Caco-2 (cell line): ENCODE results near the gene APEH. TPM values are rescaled to one million over a fixed set of nuclear protein-coding genes. Genes with fewer than 3 reads are reported as not detected.

Experiments
- BruUV-seq: library from RNA; stranded (reverse); fragments of 400-500 nt; replicated peaks from 2 replicates; lab custom pipeline; 2021; lab: Mats Ljungman, UMichigan
- CTCF ChIA-PET: fragments of 300-600 bp; sonication (Branson Sonifier 250); formaldehyde crosslinking; loops from one replicate; lab custom pipeline; 2022; ENCODE audit warnings: antibody characterized with exemption; lab: Charles Lee
- POLR2A ChIA-PET: fragments of 300-600 bp; sonication (Branson Sonifier 250); formaldehyde crosslinking; loops from one replicate; lab custom pipeline; 2022; ENCODE audit warnings: antibody characterized with exemption; lab: Charles Lee
- DNase-seq, 2 experiments: peaks; one replicate each; pipeline versions ENCODE4 v3.0.0 to v3.0.0-alpha.2; 2020 to 2022
- H3K27me3 ChIP-seq: replicated peaks from 2 replicates; pipeline ENCODE4 v1.6.0; 2011; ENCODE audit warnings: low read length; ENCODE audit not compliant: control insufficient read depth, insufficient read depth
- H3K36me3 ChIP-seq: 2 replicates; pipeline ENCODE4 v1.5.1; 2011; ENCODE audit warnings: low read length; ENCODE audit not compliant: control insufficient read depth, insufficient read depth
- H3K4me1 ChIP-seq: fragments of 250-450 bp; sonication (Bioruptor Pico); 2 replicates; pipeline ENCODE4 v1.5.1; 2020; ENCODE audit warnings: mild to moderate bottlenecking
- H3K4me3 ChIP-seq: 2 replicates; pipeline ENCODE4 v1.5.1; 2011; ENCODE audit warnings: low read depth, mild to moderate bottlenecking, control low read depth, low read length
- H3K9me3 ChIP-seq: fragments of 250-450 bp; sonication (Bioruptor Pico); 2 replicates; pipeline ENCODE4 v1.5.1; 2020; ENCODE audit warnings: mild to moderate bottlenecking, moderate library complexity
- H3K27ac Mint-ChIP-seq: one replicate; pipeline ENCODE4 v1.8.0; 2022; ENCODE audit warnings: mixed read lengths; ENCODE audit not compliant: unreplicated experiment
- H3K27me3 Mint-ChIP-seq: one replicate; pipeline ENCODE4 v1.8.0; 2022; ENCODE audit warnings: mixed read lengths; ENCODE audit not compliant: insufficient read depth, unreplicated experiment
- H3K36me3 Mint-ChIP-seq: one replicate; pipeline ENCODE4 v1.8.0; 2022; ENCODE audit warnings: mild to moderate bottlenecking, mixed read lengths; ENCODE audit not compliant: insufficient read depth, unreplicated experiment
- H3K4me1 Mint-ChIP-seq: one replicate; pipeline ENCODE4 v1.8.0; 2022; ENCODE audit warnings: low read depth, mixed read lengths; ENCODE audit not compliant: unreplicated experiment
- H3K4me3 Mint-ChIP-seq: one replicate; pipeline ENCODE4 v1.8.0; 2022; ENCODE audit warnings: mild to moderate bottlenecking, moderate library complexity, mixed read lengths; ENCODE audit not compliant: unreplicated experiment
- H3K9me3 Mint-ChIP-seq: one replicate; pipeline ENCODE4 v1.8.0; 2022; ENCODE audit warnings: mixed read lengths; ENCODE audit not compliant: unreplicated experiment
- CTCF ChIP-seq, 2 experiments: fragments of 200-600 bp in 1 of 2; IDR thresholded peaks; 1 replicate in 1 of 2; 2 replicates in 1 of 2; pipeline versions ENCODE4 v1.5.1 to v1.8.0; 2011 to 2022; ENCODE audit warnings: antibody characterized with exemption in 1 of 2, control low read depth in 1 of 2, inconsistent platforms in 1 of 2, low read depth in 1 of 2, low read length in 1 of 2, mild to moderate bottlenecking in 1 of 2, moderate library complexity in 1 of 2; ENCODE audit not compliant: insufficient read depth in 1 of 2, severe bottlenecking in 1 of 2, unreplicated experiment in 1 of 2
- intact Hi-C: fragments of 100-400 bp; cut with micrococcal nuclease; formaldehyde crosslinking; loops from one replicate; pipeline ENCODE4 v1.10.0; 2022; ENCODE audit not compliant: unreplicated experiment
- total RNA-seq: library from RNA; stranded (reverse); gene quantifications from 2 replicates; pipeline ENCODE4 v1.2.3, GENCODE V29; 2022

APEH gene
- total RNA-seq, 1 experiment from 2014 or later = 236 TPM

- H3K27me3 Mint-ChIP-seq = no peaks in the 10 kb centered on the region
- Histone ChIP-seq H3K36me3 (no peaks in the 10 kb centered on the region; the same call in 1 of the 2 replicates), H3K4me1 (no peaks in the 10 kb centered on the region)
Observed at GRCh38 chr3:49705390-49705960, 31.3 kb downstream of the APEH start.

GRCh38 chr3:49706456-49707112 lies 32.4 kb downstream of the APEH start:
- POLR2A ChIA-PET = no interaction called here
- TF ChIP-seq CTCF (IDR thresholded peaks at IDR 0.05; ENCODE audit: insufficient read depth in 1 of 2, low read depth in 1 of 2, low read length in 1 of 2, severe bottlenecking in 1 of 2, unreplicated experiment in 1 of 2) = no peak
- intact Hi-C loops = no loop called here

More at GRCh38 chr3:49705390-49705960, 31.3 kb downstream of the APEH start:
- BruUV-seq = no TSS peak
- H3K9me3 ChIP-seq = no peaks in the 10 kb centered on the region
- Mint-ChIP-seq H3K4me1 (no peaks in the 10 kb centered on the region), H3K9me3 (no peaks in the 10 kb centered on the region), H3K36me3 (peaks cover 5% of the 10 kb centered on the region), H3K4me3 (no peak overlapping the region), H3K27ac (no peak overlapping the region)
- POLR2A ChIA-PET = no interaction called here
- H3K4me3 ChIP-seq = no peak overlapping the region
- intact Hi-C loops = no loop called here
- TF ChIP-seq CTCF (IDR thresholded peaks at IDR 0.05; ENCODE audit: insufficient read depth in 1 of 2, low read depth in 1 of 2, low read length in 1 of 2, severe bottlenecking in 1 of 2, unreplicated experiment in 1 of 2) = no peak
- DNase-seq = no peak
- CTCF ChIA-PET = no interaction called here
- H3K27me3 ChIP-seq = no peaks in the 10 kb centered on the region

GRCh38 chr3:49707113-49707480 lies 32.9 kb downstream of the APEH start:
- Mint-ChIP-seq H3K4me3 (no peak overlapping the region), H3K4me1 (no peaks in the 10 kb centered on the region), H3K27ac (no peak overlapping the region), H3K36me3 (peaks cover 5% of the 10 kb centered on the region), H3K27me3 (no peaks in the 10 kb centered on the region), H3K9me3 (no peaks in the 10 kb centered on the region)
- no peak for DNase-seq
- Histone ChIP-seq H3K36me3 (no peaks in the 10 kb centered on the region; the same call in 1 of the 2 replicates), H3K27me3 (no peaks in the 10 kb centered on the region), H3K4me3 (no peak overlapping the region), H3K4me1 (no peaks in the 10 kb centered on the region), H3K9me3 (no peaks in the 10 kb centered on the region)
- BruUV-seq = no TSS peak
- no peak for TF ChIP-seq CTCF (IDR thresholded peaks at IDR 0.05; ENCODE audit: insufficient read depth in 1 of 2, low read depth in 1 of 2, low read length in 1 of 2, severe bottlenecking in 1 of 2, unreplicated experiment in 1 of 2)
- intact Hi-C loops = no loop called here
- POLR2A ChIA-PET = no interaction called here
- CTCF ChIA-PET = no interaction called here

More at GRCh38 chr3:49706456-49707112, 32.4 kb downstream of the APEH start:
- H3K4me3 ChIP-seq = no peak overlapping the region
- Mint-ChIP-seq H3K9me3 (no peaks in the 10 kb centered on the region), H3K36me3 (peaks cover 5% of the 10 kb centered on the region), H3K4me3 (no peak overlapping the region), H3K4me1 (no peaks in the 10 kb centered on the region), H3K27ac (no peak overlapping the region), H3K27me3 (no peaks in the 10 kb centered on the region)
- DNase-seq = no peak
- CTCF ChIA-PET = no interaction called here
- H3K36me3 ChIP-seq = no peaks in the 10 kb centered on the region; the same call in 1 of the 2 replicates
- H3K9me3 ChIP-seq = no peaks in the 10 kb centered on the region
- BruUV-seq = no TSS peak
- no peaks in the 10 kb centered on the region for H3K4me1 ChIP-seq
- no peaks in the 10 kb centered on the region for H3K27me3 ChIP-seq
